ENCODE results near the gene ZNF668. TPM values are rescaled to one million over a fixed set of nuclear protein-coding genes. Genes with fewer than 3 reads are reported as not detected.

The ZNF668 gene
- total and polyA plus RNA-seq, 2 of the 13 experiments (the other 11 are each of a cell fraction or from before 2014, with no cell fraction given): 3.8 to 9.8 TPM

DNA sequence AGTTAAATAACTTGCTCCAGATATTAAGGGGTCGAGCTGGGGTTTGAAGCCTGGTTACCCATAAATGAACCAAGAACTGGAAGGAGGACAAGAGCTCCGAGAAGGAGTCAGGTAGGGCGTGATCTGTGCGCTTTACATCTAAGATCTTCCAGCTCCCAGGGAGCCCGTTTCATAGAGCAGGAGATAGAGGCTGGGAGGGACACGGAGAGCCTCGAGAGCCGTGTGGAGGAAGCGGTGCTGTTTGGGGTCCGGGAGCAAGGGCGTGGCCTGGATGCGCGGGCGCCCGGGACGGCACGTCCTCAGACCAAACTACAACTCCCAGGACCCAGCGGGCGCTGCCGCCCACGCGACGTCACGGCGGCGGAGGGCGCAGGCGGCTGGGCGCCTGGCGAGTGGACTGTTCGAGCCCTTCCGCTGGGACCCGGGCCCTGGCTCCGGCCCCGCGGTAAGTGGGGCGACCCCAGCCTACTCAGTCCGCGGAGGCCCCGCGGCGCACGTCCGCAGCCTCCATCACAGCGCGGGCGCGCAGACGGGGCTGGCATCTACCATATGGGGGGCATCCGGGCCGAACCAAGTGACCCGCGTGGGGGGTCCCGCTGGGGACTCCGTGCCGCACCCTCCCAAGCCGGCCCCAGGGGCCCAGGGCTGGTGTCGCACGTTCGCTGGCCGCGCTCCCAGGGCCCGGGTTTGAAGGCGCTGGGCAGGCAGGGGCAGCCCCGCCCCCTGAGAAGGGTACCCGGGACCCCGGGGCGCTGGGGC, 34.2 kb upstream of the ZNF668 start, which contains the start of gene BCKDK (continued):
- TF ChIP-seq ZNF124 (CRISPR knock-in tag; IDR thresholded peaks at IDR 0.05) (peak; percentile 94; the same call in 1 of the 2 replicates), ZNF225 (CRISPR knock-in tag; IDR thresholded peaks at IDR 0.05) (0 out of 2 replicates have a peak, but pooled peaks have one; percentile 37), SALL1 (CRISPR knock-in tag; IDR thresholded peaks at IDR 0.05) (peak; percentile 84), ZNF556 (CRISPR knock-in tag; IDR thresholded peaks at IDR 0.05; ENCODE audit: borderline replicate concordance) (no peak; the same call in 1 of the 2 replicates), ZFX (CRISPR knock-in tag; IDR thresholded peaks at IDR 0.05; ENCODE audit: low read depth) (peak; percentile 86), KLF6 (CRISPR knock-in tag; IDR thresholded peaks at IDR 0.05) (0 out of 2 replicates have a peak, but pooled peaks have one; percentile 48), MEIS2 (CRISPR knock-in tag; IDR thresholded peaks at IDR 0.05) (no peak)
- TF ChIP-seq, protein P1, sequence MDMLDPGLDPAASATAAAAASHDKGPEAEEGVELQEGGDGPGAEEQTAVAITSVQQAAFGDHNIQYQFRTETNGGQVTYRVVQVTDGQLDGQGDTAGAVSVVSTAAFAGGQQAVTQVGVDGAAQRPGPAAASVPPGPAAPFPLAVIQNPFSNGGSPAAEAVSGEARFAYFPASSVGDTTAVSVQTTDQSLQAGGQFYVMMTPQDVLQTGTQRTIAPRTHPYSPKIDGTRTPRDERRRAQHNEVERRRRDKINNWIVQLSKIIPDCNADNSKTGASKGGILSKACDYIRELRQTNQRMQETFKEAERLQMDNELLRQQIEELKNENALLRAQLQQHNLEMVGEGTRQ (IDR thresholded peaks at IDR 0.05; ENCODE audit: low read depth, low read length): no peak
- TF ChIP-seq, protein P1 (CRISPR knock-in tag; IDR thresholded peaks at IDR 0.05; ENCODE audit: borderline replicate concordance): no peak; the same call in 1 of the 2 replicates
- TF ChIP-seq, protein P2, sequence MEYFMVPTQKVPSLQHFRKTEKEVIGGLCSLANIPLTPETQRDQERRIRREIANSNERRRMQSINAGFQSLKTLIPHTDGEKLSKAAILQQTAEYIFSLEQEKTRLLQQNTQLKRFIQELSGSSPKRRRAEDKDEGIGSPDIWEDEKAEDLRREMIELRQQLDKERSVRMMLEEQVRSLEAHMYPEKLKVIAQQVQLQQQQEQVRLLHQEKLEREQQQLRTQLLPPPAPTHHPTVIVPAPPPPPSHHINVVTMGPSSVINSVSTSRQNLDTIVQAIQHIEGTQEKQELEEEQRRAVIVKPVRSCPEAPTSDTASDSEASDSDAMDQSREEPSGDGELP (IDR thresholded peaks at IDR 0.05; ENCODE audit: borderline replicate concordance, low read depth): peak; percentile 11; the same call in 1 of the 2 replicates
- TF ChIP-seq, protein P3, sequence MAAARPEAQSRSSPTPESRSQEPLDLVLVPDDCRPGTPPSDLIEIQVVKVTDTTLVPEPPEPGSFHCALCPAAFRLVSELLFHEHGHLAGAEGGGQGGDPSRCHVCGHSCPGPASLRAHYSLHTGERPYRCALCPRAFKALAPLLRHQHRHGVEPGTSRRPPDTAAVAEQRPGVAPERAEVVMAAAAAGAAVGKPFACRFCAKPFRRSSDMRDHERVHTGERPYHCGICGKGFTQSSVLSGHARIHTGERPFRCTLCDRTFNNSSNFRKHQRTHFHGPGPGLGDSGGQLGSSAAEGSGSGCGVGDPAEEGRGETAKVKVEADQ (CRISPR knock-in tag; IDR thresholded peaks at IDR 0.05; ENCODE audit: borderline replicate concordance): peak; percentile 51; the same call in 1 of the 2 replicates
- TF ChIP-seq, protein P4, sequence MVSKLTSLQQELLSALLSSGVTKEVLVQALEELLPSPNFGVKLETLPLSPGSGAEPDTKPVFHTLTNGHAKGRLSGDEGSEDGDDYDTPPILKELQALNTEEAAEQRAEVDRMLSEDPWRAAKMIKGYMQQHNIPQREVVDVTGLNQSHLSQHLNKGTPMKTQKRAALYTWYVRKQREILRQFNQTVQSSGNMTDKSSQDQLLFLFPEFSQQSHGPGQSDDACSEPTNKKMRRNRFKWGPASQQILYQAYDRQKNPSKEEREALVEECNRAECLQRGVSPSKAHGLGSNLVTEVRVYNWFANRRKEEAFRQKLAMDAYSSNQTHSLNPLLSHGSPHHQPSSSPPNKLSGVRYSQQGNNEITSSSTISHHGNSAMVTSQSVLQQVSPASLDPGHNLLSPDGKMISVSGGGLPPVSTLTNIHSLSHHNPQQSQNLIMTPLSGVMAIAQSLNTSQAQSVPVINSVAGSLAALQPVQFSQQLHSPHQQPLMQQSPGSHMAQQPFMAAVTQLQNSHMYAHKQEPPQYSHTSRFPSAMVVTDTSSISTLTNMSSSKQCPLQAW (CRISPR knock-in tag; IDR thresholded peaks at IDR 0.05): peak; percentile 47
- TF ChIP-seq, protein P5, sequence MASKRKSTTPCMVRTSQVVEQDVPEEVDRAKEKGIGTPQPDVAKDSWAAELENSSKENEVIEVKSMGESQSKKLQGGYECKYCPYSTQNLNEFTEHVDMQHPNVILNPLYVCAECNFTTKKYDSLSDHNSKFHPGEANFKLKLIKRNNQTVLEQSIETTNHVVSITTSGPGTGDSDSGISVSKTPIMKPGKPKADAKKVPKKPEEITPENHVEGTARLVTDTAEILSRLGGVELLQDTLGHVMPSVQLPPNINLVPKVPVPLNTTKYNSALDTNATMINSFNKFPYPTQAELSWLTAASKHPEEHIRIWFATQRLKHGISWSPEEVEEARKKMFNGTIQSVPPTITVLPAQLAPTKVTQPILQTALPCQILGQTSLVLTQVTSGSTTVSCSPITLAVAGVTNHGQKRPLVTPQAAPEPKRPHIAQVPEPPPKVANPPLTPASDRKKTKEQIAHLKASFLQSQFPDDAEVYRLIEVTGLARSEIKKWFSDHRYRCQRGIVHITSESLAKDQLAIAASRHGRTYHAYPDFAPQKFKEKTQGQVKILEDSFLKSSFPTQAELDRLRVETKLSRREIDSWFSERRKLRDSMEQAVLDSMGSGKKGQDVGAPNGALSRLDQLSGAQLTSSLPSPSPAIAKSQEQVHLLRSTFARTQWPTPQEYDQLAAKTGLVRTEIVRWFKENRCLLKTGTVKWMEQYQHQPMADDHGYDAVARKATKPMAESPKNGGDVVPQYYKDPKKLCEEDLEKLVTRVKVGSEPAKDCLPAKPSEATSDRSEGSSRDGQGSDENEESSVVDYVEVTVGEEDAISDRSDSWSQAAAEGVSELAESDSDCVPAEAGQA (IDR thresholded peaks at IDR 0.05; ENCODE audit: low read depth): peak; percentile 96
- TF ChIP-seq, protein P5 (CRISPR knock-in tag; IDR thresholded peaks at IDR 0.05; ENCODE audit: borderline replicate concordance): no peak; the same call in 1 of the 2 replicates
- TF ChIP-seq, protein P6, sequence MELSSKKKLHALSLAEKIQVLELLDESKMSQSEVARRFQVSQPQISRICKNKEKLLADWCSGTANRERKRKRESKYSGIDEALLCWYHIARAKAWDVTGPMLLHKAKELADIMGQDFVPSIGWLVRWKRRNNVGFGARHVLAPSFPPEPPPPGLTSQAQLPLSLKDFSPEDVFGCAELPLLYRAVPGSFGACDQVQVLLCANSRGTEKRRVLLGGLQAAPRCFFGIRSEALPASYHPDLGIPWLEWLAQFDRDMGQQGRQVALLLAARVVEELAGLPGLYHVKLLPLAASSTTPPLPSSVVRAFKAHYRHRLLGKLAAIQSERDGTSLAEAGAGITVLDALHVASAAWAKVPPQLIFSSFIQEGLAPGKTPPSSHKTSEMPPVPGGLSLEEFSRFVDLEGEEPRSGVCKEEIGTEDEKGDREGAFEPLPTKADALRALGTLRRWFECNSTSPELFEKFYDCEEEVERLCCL (CRISPR knock-in tag; IDR thresholded peaks at IDR 0.05; ENCODE audit: borderline replicate concordance): no peak

Measured in HepG2 (cell line).